ENCODE data around the gene OR52N5.

DNA sequence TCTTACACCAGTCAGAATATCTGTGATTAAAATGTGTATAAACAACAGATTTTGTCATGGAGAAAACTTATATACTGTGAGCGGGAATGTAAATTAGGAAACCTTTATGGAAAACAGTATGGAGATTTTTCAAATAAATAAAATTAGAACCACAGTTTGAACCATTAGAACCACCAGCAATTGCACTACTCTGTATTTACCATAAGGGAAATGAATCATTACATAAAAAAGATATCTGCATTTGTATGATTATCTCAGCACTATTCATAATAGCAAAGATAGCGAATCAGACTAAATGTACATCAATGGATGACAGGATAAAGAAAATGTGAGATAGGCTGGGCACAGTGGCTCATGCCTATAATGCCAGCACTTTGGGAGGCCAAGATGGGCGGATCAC, 36.5 kb downstream of the OR52N5 start:
- no peak for TF ChIP-seq CBX1 (IDR thresholded peaks at IDR 0.05; ENCODE audit: low read depth)
- TF ChIP-seq FUS (optimal IDR thresholded peaks at IDR 0.05; ENCODE audit: low read depth, low read length), result no peak
- no peak for TF ChIP-seq CREB1 (IDR thresholded peaks at IDR 0.05)
- TF ChIP-seq CREB1 (CRISPR knock-in tag; IDR thresholded peaks at IDR 0.05), result no peak
- no peak for TF ChIP-seq ZNF766 (CRISPR knock-in tag; conservative IDR thresholded peaks at IDR 0.05)
- TF ChIP-seq, protein P1, sequence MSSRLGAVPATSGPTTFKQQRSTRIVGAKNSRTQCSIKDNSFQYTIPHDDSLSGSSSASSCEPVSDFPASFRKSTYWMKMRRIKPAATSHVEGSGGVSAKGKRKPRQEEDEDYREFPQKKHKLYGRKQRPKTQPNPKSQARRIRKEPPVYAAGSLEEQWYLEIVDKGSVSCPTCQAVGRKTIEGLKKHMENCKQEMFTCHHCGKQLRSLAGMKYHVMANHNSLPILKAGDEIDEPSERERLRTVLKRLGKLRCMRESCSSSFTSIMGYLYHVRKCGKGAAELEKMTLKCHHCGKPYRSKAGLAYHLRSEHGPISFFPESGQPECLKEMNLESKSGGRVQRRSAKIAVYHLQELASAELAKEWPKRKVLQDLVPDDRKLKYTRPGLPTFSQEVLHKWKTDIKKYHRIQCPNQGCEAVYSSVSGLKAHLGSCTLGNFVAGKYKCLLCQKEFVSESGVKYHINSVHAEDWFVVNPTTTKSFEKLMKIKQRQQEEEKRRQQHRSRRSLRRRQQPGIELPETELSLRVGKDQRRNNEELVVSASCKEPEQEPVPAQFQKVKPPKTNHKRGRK (tag; IDR thresholded peaks at IDR 0.05), result no peak

All from K562 (cell line).